Activated CD4-positive, alpha-beta T cell treated with anti-CD3 and anti-CD28 coated beads for 24 hours (primary cell): Measurements from ENCODE around the gene KIR3DL3.
"Not testable (repeated sequence)": the region's sequence is repeated elsewhere in the genome, so short reads cannot be mapped to it uniquely, and the experiment has no call there.

Source experiments
- DNase-seq, 2 donors: peaks; one replicate each; pipeline ENCODE4 v3.0.0-alpha.2; 2020; ENCODE audit warnings: low read depth in 2 of 2

Gene KIR3DL3

DNA sequence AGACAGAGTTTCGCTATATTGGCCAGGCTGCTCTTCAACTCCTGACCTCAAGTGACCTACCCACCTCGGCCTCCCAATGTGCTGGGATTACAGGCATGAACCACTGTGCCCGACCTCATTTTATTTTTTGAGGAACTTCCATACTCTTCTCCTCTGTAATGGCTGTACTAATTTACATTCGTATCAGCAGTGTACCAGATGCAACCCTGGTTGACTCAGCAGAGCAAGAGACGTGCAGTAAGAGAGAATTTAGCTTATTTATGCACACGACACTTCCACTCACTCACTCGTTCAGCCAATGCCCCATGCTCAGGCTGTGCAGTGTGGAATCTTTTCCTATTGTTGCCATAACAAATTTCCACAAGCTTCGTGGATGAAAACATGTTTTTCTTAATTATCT lies 6.9 kb downstream of the KIR3DL3 start:
- DNase-seq, result no peak

GRCh38 chr19:54738306-54738705 lies 14.1 kb downstream of the KIR3DL3 start, which contains the start of gene KIR2DL3:
KIR2DL3 (plus strand) TSS chr19:54738513; CDS start chr19:54738546, 33 bp downstream.
- not testable (repeated sequence) for DNase-seq

GRCh38 chr19:54738715-54739114 lies 14.5 kb downstream of the KIR3DL3 start:
- DNase-seq, result no peak

DNA sequence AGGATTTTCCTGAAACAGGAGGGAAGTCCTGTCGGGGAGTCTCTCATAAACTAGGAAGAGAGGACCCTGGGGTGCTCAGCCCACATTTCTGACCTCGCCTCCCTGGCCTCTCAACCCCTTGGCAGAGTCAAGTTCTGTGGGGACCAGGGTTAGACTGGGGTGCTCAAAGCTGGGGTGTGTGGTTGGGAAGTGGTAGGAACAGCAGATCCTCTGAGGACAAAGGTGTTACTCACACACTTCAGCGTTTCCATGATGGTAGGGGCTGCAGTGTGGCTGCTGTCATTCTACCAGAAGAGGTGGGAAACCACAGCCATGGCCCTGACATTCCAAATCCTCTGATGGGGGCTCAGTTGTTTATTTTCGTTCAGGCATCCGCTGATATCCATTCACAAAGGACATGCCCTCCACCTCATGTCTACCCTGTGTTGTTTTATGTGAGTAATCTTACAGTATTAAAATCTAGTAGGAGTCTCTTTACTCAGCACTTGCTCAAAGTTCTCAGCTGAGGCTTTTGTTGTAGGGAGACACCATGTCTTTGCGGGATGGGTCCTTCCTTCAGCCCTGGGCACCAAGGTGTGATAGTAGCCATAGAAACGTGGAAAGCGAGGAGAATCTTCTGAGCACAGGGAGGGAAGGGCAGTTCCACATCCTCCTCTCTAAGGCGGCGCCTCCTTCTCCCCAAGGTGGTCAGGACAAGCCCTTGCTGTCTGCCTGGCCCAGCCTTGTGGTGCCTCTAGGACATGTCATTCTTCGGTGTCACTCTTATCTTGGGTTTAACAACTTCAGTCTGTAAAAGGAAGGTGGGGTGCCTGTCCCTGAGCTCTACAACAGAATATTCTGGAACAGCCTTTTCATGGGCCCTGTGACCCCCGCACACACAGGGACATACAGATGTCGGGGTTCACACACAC lies 15.6 kb downstream of the KIR3DL3 start:
- no peak for DNase-seq

DNA sequence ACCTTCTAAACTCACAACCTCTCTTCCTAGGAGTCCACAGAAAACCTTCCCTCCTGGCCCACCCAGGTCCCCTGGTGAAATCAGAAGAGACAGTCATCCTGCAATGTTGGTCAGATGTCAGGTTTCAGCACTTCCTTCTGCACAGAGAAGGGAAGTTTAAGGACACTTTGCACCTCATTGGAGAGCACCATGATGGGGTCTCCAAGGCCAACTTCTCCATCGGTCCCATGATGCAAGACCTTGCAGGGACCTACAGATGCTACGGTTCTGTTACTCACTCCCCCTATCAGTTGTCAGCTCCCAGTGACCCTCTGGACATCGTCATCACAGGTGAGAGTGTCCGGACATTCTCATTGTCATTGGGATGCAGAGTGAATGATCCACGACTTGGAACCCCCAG lies 17.7 kb downstream of the KIR3DL3 start:
- not testable (repeated sequence) for DNase-seq

- DNase-seq, result not testable (repeated sequence)
Measured at GRCh38 chr19:54744080-54744479, 19.8 kb downstream of the KIR3DL3 start.

- DNase-seq, result not testable (repeated sequence)
Measured at GRCh38 chr19:54747614-54748322, 23.5 kb downstream of the KIR3DL3 start.

- not testable (repeated sequence) for DNase-seq
Measured at GRCh38 chr19:54750276-54750675, 26.0 kb downstream of the KIR3DL3 start.

- not testable (repeated sequence) for DNase-seq
Measured at GRCh38 chr19:54756204-54757110, 32.2 kb downstream of the KIR3DL3 start.

- DNase-seq, result not testable (repeated sequence)
Measured at GRCh38 chr19:54758577-54758976, 34.3 kb downstream of the KIR3DL3 start.

DNA sequence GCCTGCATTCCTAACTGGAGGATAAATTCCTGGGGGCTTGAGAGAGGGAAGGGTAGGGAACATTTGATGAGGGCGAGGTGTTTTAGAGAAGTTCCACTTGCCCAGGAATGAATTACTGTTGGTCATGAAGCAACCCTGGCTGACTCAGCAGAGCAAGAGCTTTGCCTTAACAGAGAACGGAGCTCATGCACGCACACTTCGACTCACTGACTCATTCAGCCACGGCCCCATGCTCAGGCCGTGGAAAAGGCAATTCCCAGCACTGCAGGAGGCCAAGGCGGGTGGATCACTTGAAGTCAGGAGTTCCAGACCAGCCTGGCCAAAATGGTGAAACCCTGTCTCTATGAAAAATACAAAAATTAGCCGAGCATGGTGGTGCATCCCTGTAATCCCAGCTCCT lies 40.0 kb downstream of the KIR3DL3 start:
- not testable (repeated sequence) for DNase-seq

- DNase-seq, result not testable (repeated sequence)
Measured at GRCh38 chr19:54766464-54766863, 42.2 kb downstream of the KIR3DL3 start.

DNA sequence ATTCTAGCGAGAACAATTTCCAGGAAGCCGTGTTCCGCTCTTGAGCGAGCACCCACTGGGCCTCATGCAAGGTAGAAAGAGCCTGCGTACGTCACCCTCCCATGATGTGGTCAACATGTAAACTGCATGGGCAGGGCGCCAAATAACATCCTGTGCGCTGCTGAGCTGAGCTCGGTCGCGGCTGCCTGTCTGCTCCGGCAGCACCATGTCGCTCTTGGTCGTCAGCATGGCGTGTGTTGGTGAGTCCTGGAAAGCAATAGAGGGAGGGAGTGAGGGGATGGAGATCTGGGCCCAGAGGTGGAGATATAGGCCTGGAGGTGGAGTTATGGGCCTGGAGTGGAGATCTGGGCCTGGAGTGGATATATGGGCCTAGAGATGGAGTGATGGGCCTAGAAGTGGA lies 45.4 kb downstream of the KIR3DL3 start, which contains the start of gene KIR2DL1:
TSS of gene KIR2DL1 (plus strand) at position 148 of the 400 bp plus-strand sequence. CDS start at position 206, 58 bp downstream.
- not testable (repeated sequence) for DNase-seq

GRCh38 chr19:54770511-54770910 lies 46.3 kb downstream of the KIR3DL3 start:
- not testable (repeated sequence) for DNase-seq

- not testable (repeated sequence) for DNase-seq
Measured at GRCh38 chr19:54771018-54771960, 47.0 kb downstream of the KIR3DL3 start.

DNA sequence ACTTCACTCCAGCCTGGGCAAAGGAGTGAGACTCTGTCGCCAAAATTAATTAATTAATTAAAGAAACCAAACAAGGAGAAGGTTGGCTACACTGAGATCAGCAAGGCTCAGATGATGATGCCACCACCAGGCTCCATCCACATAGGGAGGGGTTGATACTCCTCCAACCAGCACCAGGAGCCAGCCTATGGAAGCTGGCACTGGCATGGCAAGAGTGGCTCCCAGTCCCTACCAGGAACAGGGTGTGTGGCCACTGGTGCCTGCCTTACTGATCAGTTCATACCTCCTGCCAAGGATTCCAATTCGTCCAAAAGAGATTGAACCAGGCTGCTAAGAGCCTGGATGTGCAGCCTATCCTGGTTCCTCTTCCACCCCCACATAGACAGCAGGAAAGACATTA lies 48.4 kb downstream of the KIR3DL3 start:
- DNase-seq, result not testable (repeated sequence)

DNA sequence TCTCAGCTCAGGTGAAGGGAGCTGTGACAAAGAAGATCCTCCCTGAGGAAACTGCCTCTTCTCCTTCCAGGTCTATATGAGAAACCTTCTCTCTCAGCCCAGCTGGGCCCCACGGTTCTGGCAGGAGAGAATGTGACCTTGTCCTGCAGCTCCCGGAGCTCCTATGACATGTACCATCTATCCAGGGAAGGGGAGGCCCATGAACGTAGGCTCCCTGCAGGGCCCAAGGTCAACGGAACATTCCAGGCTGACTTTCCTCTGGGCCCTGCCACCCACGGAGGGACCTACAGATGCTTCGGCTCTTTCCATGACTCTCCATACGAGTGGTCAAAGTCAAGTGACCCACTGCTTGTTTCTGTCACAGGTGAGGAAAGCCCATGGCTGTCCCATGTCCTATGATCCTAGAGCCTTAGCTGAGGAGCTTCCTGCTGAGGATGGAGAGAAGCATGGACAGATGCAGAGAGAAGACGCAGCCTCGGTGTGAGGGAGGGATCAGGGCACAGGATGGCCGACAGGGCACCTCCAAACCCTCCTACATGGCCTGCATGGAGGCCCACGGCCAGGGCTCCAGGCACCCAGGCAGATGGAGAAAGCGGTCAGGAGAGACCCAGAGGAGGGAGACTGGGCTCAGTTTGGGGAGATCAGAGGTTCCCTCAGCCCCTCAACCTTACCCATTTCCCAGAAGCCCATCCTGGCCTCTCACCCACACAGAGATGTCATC lies 51.0 kb downstream of the KIR3DL3 start:
- not testable (repeated sequence) for DNase-seq

DNA sequence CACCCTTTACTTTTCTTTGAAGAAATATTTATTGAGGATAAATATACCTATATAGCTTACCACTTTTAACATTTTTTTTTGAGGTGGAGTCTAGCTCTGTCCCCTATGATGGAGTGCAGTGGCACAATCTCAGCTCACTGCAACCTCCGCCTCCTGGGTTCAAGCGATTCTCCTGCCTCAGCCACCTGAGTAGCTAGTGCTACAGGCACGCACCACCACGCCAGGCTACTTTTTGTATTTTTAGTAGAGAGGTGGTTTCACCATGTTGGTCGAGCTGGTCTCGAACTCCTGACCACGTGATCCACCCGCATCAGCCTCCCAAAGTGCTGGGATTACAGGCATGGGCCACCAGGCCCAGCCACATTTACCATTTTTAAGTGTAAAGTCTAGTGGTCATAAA lies 51.6 kb downstream of the KIR3DL3 start:
- not testable (repeated sequence) for DNase-seq

DNA sequence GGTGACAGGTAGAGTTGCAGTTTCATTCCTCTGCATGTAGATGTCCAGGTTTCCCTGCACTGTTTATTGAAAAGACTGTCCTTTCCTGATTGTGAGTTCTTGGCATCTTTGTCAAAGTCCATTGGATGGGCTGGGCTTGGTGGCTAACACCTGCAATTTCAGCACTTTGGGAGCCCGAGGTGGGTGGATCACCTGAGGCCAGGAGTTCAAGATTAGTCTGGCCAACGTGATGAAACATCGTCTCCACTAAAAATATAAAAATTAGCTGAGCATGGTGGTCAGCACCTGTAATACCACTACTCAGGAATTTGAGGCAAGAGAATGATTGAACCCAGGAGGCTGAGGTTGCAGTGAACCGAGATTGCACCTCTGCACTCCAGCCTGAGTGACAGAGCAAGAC lies 53.6 kb downstream of the KIR3DL3 start:
- DNase-seq, result not testable (repeated sequence)
